ENCODE results near the gene EGFLAM. TPM values are rescaled to one million over a fixed set of nuclear protein-coding genes. Genes with fewer than 3 reads are reported as not detected.

EGFLAM gene
- total RNA-seq, 5 donors from 2014 or later (not counting 1 experiment from before 2014, with no cell fraction given) = not detected

DNA sequence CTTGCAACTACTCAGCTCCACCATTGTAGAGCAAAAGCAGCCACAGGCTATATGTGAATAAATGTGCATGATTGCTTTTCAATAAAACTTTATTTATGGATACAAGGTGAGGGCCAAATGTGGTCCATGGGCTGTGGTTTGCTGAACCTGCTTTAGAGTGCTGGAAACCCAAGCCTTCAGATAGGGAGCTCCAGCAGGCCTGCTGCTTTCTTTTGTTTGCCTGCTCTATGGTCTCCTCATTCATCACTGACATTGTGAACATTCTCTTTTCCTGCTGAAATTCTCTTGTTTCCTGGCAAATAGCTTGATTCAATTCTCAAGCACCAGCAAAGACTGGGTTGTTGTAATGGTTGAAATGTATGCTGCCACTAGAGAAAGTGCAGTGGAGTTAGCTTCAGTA, 26.0 kb downstream of the EGFLAM start:
- DNase-seq (no peak), ATAC-seq (replicated peaks in 1 of 4) (no peak)
- Histone ChIP-seq H3K27me3 (replicated peaks in 1 of 2; ENCODE audit: control insufficient read depth in 2 of 2, extremely low read depth in 1 of 2, insufficient read depth in 2 of 2, low read length in 1 of 2) (no peaks in the 10 kb centered on the region), H3K4me3 (ENCODE audit: control insufficient read depth in 1 of 2, extremely low read depth in 1 of 2, low read length in 1 of 2) (no peak overlapping the region), H3K9me3 (no peaks in the 10 kb centered on the region), H3K27ac (ENCODE audit: low read length) (no peak overlapping the region), H3K4me1 (ENCODE audit: control insufficient read depth in 1 of 2, extremely low read depth in 1 of 2, insufficient read depth in 2 of 2, low read length in 2 of 2) (no peaks in the 10 kb centered on the region), H3K36me3 (ENCODE audit: control insufficient read depth in 2 of 2, extremely low read depth in 1 of 2, insufficient read depth in 1 of 2, low read length in 1 of 2) (no peaks in the 10 kb centered on the region)
- ChIA-PET CTCF (no interaction called here), POLR2A (no interaction called here)
- no peak overlapping the region for H3K4me3 Mint-ChIP-seq
- H3K36me3 Mint-ChIP-seq = no peaks in the 10 kb centered on the region
- H3K27ac Mint-ChIP-seq = no peak overlapping the region
- H3K9me3 Mint-ChIP-seq = no peaks in the 10 kb centered on the region
- peaks cover 0 to 5% of the 10 kb centered on the region in 2 donors for H3K27me3 Mint-ChIP-seq
- no peaks in the 10 kb centered on the region for H3K4me1 Mint-ChIP-seq

- CTCF ChIA-PET = no interaction called here
- H3K36me3 ChIP-seq (ENCODE audit: control insufficient read depth in 2 of 2, extremely low read depth in 1 of 2, insufficient read depth in 1 of 2, low read length in 1 of 2) = no peaks in the 10 kb centered on the region
- H3K27me3 ChIP-seq (replicated peaks in 1 of 2; ENCODE audit: control insufficient read depth in 2 of 2, extremely low read depth in 1 of 2, insufficient read depth in 2 of 2, low read length in 1 of 2) = no peaks in the 10 kb centered on the region
- DNase-seq = no peak
- H3K4me1 ChIP-seq (ENCODE audit: control insufficient read depth in 1 of 2, extremely low read depth in 1 of 2, insufficient read depth in 2 of 2, low read length in 2 of 2) = no peaks in the 10 kb centered on the region
- Mint-ChIP-seq H3K4me1 (no peaks in the 10 kb centered on the region), H3K36me3 (no peaks in the 10 kb centered on the region), H3K27me3 (peaks cover 0 to 5% of the 10 kb centered on the region in 2 donors), H3K27ac (no peak overlapping the region), H3K4me3 (no peak overlapping the region), H3K9me3 (no peaks in the 10 kb centered on the region)
- no CpG with 5 or more reads among the region's 2 CpGs for WGBS (ENCODE audit: insufficient coverage)
- no peak for ATAC-seq (replicated peaks in 1 of 4)
- POLR2A ChIA-PET = no interaction called here
- no peak overlapping the region for H3K4me3 ChIP-seq (ENCODE audit: control insufficient read depth in 1 of 2, extremely low read depth in 1 of 2, low read length in 1 of 2)
- no peaks in the 10 kb centered on the region for H3K9me3 ChIP-seq
- no peak overlapping the region for H3K27ac ChIP-seq (ENCODE audit: low read length)
Measured at GRCh38 chr5:38285226-38285625, 26.9 kb downstream of the EGFLAM start.

GRCh38 chr5:38286002-38286401, 27.6 kb downstream of the EGFLAM start:
- no peak for DNase-seq
- H3K4me3 ChIP-seq (ENCODE audit: control insufficient read depth in 1 of 2, extremely low read depth in 1 of 2, low read length in 1 of 2) = no peak overlapping the region
- ChIA-PET POLR2A (no interaction called here), CTCF (no interaction called here)
- no peaks in the 10 kb centered on the region for H3K9me3 ChIP-seq
- ATAC-seq (replicated peaks in 1 of 4) = no peak
- no peaks in the 10 kb centered on the region for H3K27me3 ChIP-seq (replicated peaks in 1 of 2; ENCODE audit: control insufficient read depth in 2 of 2, extremely low read depth in 1 of 2, insufficient read depth in 2 of 2, low read length in 1 of 2)
- no peak overlapping the region for H3K27ac Mint-ChIP-seq
- H3K27me3 Mint-ChIP-seq = peaks cover 4 to 8% of the 10 kb centered on the region in 2 donors
- H3K27ac ChIP-seq (ENCODE audit: low read length) = no peak overlapping the region
- H3K36me3 Mint-ChIP-seq = no peaks in the 10 kb centered on the region
- WGBS (ENCODE audit: insufficient coverage) = 100% methylated on average over 1 of the region's 4 CpGs
- H3K36me3 ChIP-seq (ENCODE audit: control insufficient read depth in 2 of 2, extremely low read depth in 1 of 2, insufficient read depth in 1 of 2, low read length in 1 of 2) = no peaks in the 10 kb centered on the region
- no peaks in the 10 kb centered on the region for H3K4me1 Mint-ChIP-seq
- no peak overlapping the region for H3K4me3 Mint-ChIP-seq
- no peaks in the 10 kb centered on the region for H3K4me1 ChIP-seq (ENCODE audit: control insufficient read depth in 1 of 2, extremely low read depth in 1 of 2, insufficient read depth in 2 of 2, low read length in 2 of 2)
- no peaks in the 10 kb centered on the region for H3K9me3 Mint-ChIP-seq

GRCh38 chr5:38287124-38287523, 28.8 kb downstream of the EGFLAM start:
- Mint-ChIP-seq H3K27me3 (peaks cover 4 to 13% of the 10 kb centered on the region in 2 donors), H3K4me1 (no peaks in the 10 kb centered on the region), H3K9me3 (no peaks in the 10 kb centered on the region), H3K4me3 (no peak overlapping the region), H3K36me3 (no peaks in the 10 kb centered on the region), H3K27ac (no peak overlapping the region)
- ChIA-PET CTCF (no interaction called here), POLR2A (no interaction called here)
- H3K36me3 ChIP-seq (ENCODE audit: control insufficient read depth in 2 of 2, extremely low read depth in 1 of 2, insufficient read depth in 1 of 2, low read length in 1 of 2) = no peaks in the 10 kb centered on the region
- H3K4me3 ChIP-seq (ENCODE audit: control insufficient read depth in 1 of 2, extremely low read depth in 1 of 2, low read length in 1 of 2) = no peak overlapping the region
- ATAC-seq (replicated peaks in 1 of 4) = no peak
- no peak for DNase-seq
- no peaks in the 10 kb centered on the region for H3K4me1 ChIP-seq (ENCODE audit: control insufficient read depth in 1 of 2, extremely low read depth in 1 of 2, insufficient read depth in 2 of 2, low read length in 2 of 2)
- H3K9me3 ChIP-seq = no peaks in the 10 kb centered on the region
- WGBS (ENCODE audit: insufficient coverage) = 68% methylated on average over 2 of the region's 2 CpGs
- H3K27me3 ChIP-seq (replicated peaks in 1 of 2; ENCODE audit: control insufficient read depth in 2 of 2, extremely low read depth in 1 of 2, insufficient read depth in 2 of 2, low read length in 1 of 2) = no peaks in the 10 kb centered on the region
- H3K27ac ChIP-seq (ENCODE audit: low read length) = no peak overlapping the region

DNA sequence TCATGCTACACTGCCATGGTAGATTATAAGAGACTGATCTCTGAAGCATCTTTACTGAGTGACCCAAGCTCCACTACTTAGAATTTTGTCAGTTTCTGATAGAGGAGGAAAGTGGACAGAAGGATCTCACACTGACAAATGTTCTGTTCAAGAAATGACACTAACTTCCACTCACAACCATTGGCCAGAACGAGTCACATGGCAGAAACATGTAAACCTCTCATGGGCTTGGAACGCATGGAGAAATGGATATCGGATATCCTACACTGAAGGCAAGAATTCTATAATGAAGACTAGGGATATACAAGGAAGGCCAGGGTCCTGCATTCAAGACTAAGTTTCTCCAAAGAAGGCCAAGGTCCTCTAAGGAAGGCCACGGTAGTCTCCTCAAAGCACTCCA, 31.1 kb downstream of the EGFLAM start:
- H3K9me3 ChIP-seq = no peaks in the 10 kb centered on the region
- DNase-seq (no peak), ATAC-seq (replicated peaks in 1 of 4) (no peak)
- H3K27ac ChIP-seq (ENCODE audit: low read length) = no peak overlapping the region
- H3K36me3 Mint-ChIP-seq = no peaks in the 10 kb centered on the region
- H3K27me3 Mint-ChIP-seq = peaks cover 4 to 21% of the 10 kb centered on the region in 2 donors
- H3K9me3 Mint-ChIP-seq = no peaks in the 10 kb centered on the region
- H3K4me3 Mint-ChIP-seq = no peak overlapping the region
- no peaks in the 10 kb centered on the region for H3K27me3 ChIP-seq (replicated peaks in 1 of 2; ENCODE audit: control insufficient read depth in 2 of 2, extremely low read depth in 1 of 2, insufficient read depth in 2 of 2, low read length in 1 of 2)
- WGBS (ENCODE audit: insufficient coverage) = no CpG with 5 or more reads among the region's 4 CpGs
- H3K27ac Mint-ChIP-seq = no peak overlapping the region
- CTCF ChIA-PET = no interaction called here
- H3K4me3 ChIP-seq (ENCODE audit: control insufficient read depth in 1 of 2, extremely low read depth in 1 of 2, low read length in 1 of 2) = no peak overlapping the region
- H3K4me1 Mint-ChIP-seq = no peaks in the 10 kb centered on the region
- POLR2A ChIA-PET = no interaction called here
- H3K4me1 ChIP-seq (ENCODE audit: control insufficient read depth in 1 of 2, extremely low read depth in 1 of 2, insufficient read depth in 2 of 2, low read length in 2 of 2) = no peaks in the 10 kb centered on the region
- H3K36me3 ChIP-seq (ENCODE audit: control insufficient read depth in 2 of 2, extremely low read depth in 1 of 2, insufficient read depth in 1 of 2, low read length in 1 of 2) = no peaks in the 10 kb centered on the region

DNA sequence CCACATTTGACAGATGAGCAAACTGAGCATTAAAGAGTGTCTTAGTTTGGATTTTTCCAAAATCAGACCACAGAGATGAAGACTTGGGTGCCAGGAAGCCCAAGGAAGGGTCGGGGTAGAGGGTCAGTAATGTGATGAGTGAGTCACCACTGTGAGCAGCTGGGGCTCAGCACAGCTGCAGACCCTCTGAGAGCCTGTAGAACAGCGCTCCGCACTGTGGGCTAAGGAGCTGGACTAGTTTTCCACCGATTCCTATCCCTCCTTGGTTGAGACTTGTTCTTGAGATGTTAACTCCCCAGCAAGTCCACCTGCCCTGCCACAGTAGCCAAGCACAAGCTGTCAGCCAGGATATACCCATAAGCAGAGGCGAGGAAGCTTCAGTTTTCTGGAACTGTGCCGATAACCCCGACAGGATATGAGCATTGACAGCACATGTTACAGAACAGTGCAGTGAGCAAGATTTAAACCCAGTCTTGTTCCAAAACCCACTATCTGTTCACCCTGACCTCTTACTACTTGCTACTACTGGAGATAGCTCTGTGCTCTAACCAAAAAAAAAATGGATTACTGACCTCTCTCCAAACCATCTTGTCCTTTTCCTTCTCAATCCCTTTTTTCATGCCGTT, 31.8 kb downstream of the EGFLAM start:
- 47% methylated on average over 5 of the region's 8 CpGs for WGBS (ENCODE audit: insufficient coverage)
- DNase-seq (no peak), ATAC-seq (replicated peaks in 1 of 4) (no peak)
- Mint-ChIP-seq H3K36me3 (no peaks in the 10 kb centered on the region), H3K9me3 (no peaks in the 10 kb centered on the region), H3K4me1 (no peaks in the 10 kb centered on the region), H3K27ac (no peak overlapping the region), H3K27me3 (peaks cover 4 to 23% of the 10 kb centered on the region in 2 donors), H3K4me3 (no peak overlapping the region)
- ChIA-PET CTCF (no interaction called here), POLR2A (interaction anchor here in 1 of 2 donors (0.6 kb wide), 1 partner anchor 20 kb away, joined by 3 read pairs; no protein-coding TSS in a partner anchor)
- H3K36me3 ChIP-seq (ENCODE audit: control insufficient read depth in 2 of 2, extremely low read depth in 1 of 2, insufficient read depth in 1 of 2, low read length in 1 of 2) = no peaks in the 10 kb centered on the region
- H3K27me3 ChIP-seq (replicated peaks in 1 of 2; ENCODE audit: control insufficient read depth in 2 of 2, extremely low read depth in 1 of 2, insufficient read depth in 2 of 2, low read length in 1 of 2) = no peaks in the 10 kb centered on the region
- no peak overlapping the region for H3K27ac ChIP-seq (ENCODE audit: low read length)
- no peak overlapping the region for H3K4me3 ChIP-seq (ENCODE audit: control insufficient read depth in 1 of 2, extremely low read depth in 1 of 2, low read length in 1 of 2)
- no peaks in the 10 kb centered on the region for H3K9me3 ChIP-seq
- H3K4me1 ChIP-seq (ENCODE audit: control insufficient read depth in 1 of 2, extremely low read depth in 1 of 2, insufficient read depth in 2 of 2, low read length in 2 of 2) = no peaks in the 10 kb centered on the region

GRCh38 chr5:38291355-38291754, 33.0 kb downstream of the EGFLAM start:
- no peak for DNase-seq
- ChIA-PET CTCF (no interaction called here), POLR2A (no interaction called here)
- Mint-ChIP-seq H3K4me1 (no peaks in the 10 kb centered on the region), H3K27me3 (peaks cover 4 to 30% of the 10 kb centered on the region in 2 donors), H3K36me3 (no peaks in the 10 kb centered on the region), H3K27ac (no peak overlapping the region), H3K4me3 (no peak overlapping the region), H3K9me3 (no peaks in the 10 kb centered on the region)
- no peak overlapping the region for H3K4me3 ChIP-seq (ENCODE audit: control insufficient read depth in 1 of 2, extremely low read depth in 1 of 2, low read length in 1 of 2)
- H3K4me1 ChIP-seq (ENCODE audit: control insufficient read depth in 1 of 2, extremely low read depth in 1 of 2, insufficient read depth in 2 of 2, low read length in 2 of 2) = no peaks in the 10 kb centered on the region
- H3K9me3 ChIP-seq = no peaks in the 10 kb centered on the region
- H3K27ac ChIP-seq (ENCODE audit: low read length) = no peak overlapping the region
- no peak for ATAC-seq (replicated peaks in 1 of 4)
- no CpG with 5 or more reads among the region's 2 CpGs for WGBS (ENCODE audit: insufficient coverage)
- H3K36me3 ChIP-seq (ENCODE audit: control insufficient read depth in 2 of 2, extremely low read depth in 1 of 2, insufficient read depth in 1 of 2, low read length in 1 of 2) = no peaks in the 10 kb centered on the region
- no peaks in the 10 kb centered on the region for H3K27me3 ChIP-seq (replicated peaks in 1 of 2; ENCODE audit: control insufficient read depth in 2 of 2, extremely low read depth in 1 of 2, insufficient read depth in 2 of 2, low read length in 1 of 2)
